Vagina (tissue), 2 donors: Measurements from ENCODE around the gene XPO4.

Experiments used
- CTCF ChIP-seq, 3 experiments: fragments of 450-650 bp in 2 of 3; fragments of 200-600 bp in 1 of 3; sonication (generic) in 1 of 3; IDR thresholded peaks; one replicate each; pipeline ENCODE4 v1.5.1; 2017 to 2019; ENCODE audit warnings: antibody characterized with exemption in 3 of 3, mild to moderate bottlenecking in 2 of 3, moderate library complexity in 2 of 3
- POLR2A ChIP-seq, 2 donors: fragments of 450-650 bp; IDR thresholded peaks; one replicate each; pipeline ENCODE4 v1.6.1; 2017; ENCODE audit warnings: antibody characterized with exemption in 2 of 2, mild to moderate bottlenecking in 2 of 2, moderate library complexity in 2 of 2
- POLR2AphosphoS5 ChIP-seq, 2 donors: sonication (generic); formaldehyde crosslinking; IDR thresholded peaks; one replicate each; pipeline ENCODE4 v1.9.0; 2017; ENCODE audit warnings: antibody characterized with exemption in 2 of 2, mild to moderate bottlenecking in 2 of 2, low read depth in 1 of 2; ENCODE audit not compliant: insufficient read depth in 1 of 2

GRCh38 chr13:20882206-20882605 is 20.3 kb downstream of the XPO4 start:
- TF ChIP-seq CTCF (IDR thresholded peaks at IDR 0.05): no peak
- no peak for TF ChIP-seq POLR2A (IDR thresholded peaks at IDR 0.05)
- TF ChIP-seq POLR2AphosphoS5 (IDR thresholded peaks at IDR 0.05; ENCODE audit: insufficient read depth in 1 of 2, low read depth in 1 of 2): no peak
